Progenitor cell of endocrine pancreas (in vitro differentiated cells): Measurements from ENCODE around the gene OTUB2. TPM values are rescaled to one million over a fixed set of nuclear protein-coding genes. Genes with fewer than 3 reads are reported as not detected.

Experiments
- DNase-seq: peaks from one replicate; pipeline ENCODE4 v3.0.0; 2021; ENCODE audit warnings: low spot score; ENCODE audit not compliant: unreplicated experiment
- H3K27ac Mint-ChIP-seq: 2 replicates; pipeline ENCODE4 v1.8.0; 2021; ENCODE audit warnings: mild to moderate bottlenecking, moderate library complexity, mixed read lengths
- H3K27me3 Mint-ChIP-seq: 2 replicates; pipeline ENCODE4 v1.8.0; 2021; ENCODE audit warnings: mixed read lengths
- H3K36me3 Mint-ChIP-seq: 2 replicates; pipeline ENCODE4 v1.8.0; 2022; ENCODE audit warnings: mixed read lengths; ENCODE audit not compliant: insufficient read depth
- H3K4me1 Mint-ChIP-seq: 2 replicates; pipeline ENCODE4 v1.8.0; 2021; ENCODE audit warnings: low read depth, mixed read lengths
- H3K4me3 Mint-ChIP-seq: 2 replicates; pipeline ENCODE4 v1.8.0; 2021; ENCODE audit warnings: low read depth, mild to moderate bottlenecking, moderate library complexity, mixed read lengths
- H3K9me3 Mint-ChIP-seq: 2 replicates; pipeline ENCODE4 v1.8.0; 2021; ENCODE audit warnings: low read depth, mixed read lengths
- CTCF ChIP-seq: fragments of 200-600 bp; sonication (generic); IDR thresholded peaks from one replicate; pipeline ENCODE4 v1.5.0; 2021; ENCODE audit warnings: antibody characterized with exemption, mild to moderate bottlenecking; ENCODE audit not compliant: unreplicated experiment
- total RNA-seq: library from RNA; stranded (reverse); gene quantifications from 2 replicates; pipeline ENCODE4 v1.2.1, GENCODE V29; 2021

Gene OTUB2
- total RNA-seq, 1 donor from 2014 or later: 7.0 TPM

- Mint-ChIP-seq H3K36me3 (no peaks in the 10 kb centered on the region), H3K4me3 (peak overlapping the region; percentile 69), H3K27ac (peak overlapping the region; percentile 35), H3K27me3 (no peaks in the 10 kb centered on the region), H3K9me3 (no peaks in the 10 kb centered on the region), H3K4me1 (peaks cover 7% of the 10 kb centered on the region)
- DNase-seq: no peak
- TF ChIP-seq CTCF: no peak
Measured at GRCh38 chr14:94027566-94028449, 1.7 kb downstream of the OTUB2 start.

GRCh38 chr14:94028450-94028826, 2.3 kb downstream of the OTUB2 start:
- no peaks in the 10 kb centered on the region for H3K27me3 Mint-ChIP-seq
- H3K4me3 Mint-ChIP-seq: peak overlapping the region; percentile 61
- DNase-seq: no peak
- peaks cover 2% of the 10 kb centered on the region for H3K36me3 Mint-ChIP-seq
- no peaks in the 10 kb centered on the region for H3K9me3 Mint-ChIP-seq
- TF ChIP-seq CTCF: no peak
- H3K27ac Mint-ChIP-seq: peak overlapping the region; percentile 35
- H3K4me1 Mint-ChIP-seq: peaks cover 6% of the 10 kb centered on the region

GRCh38 chr14:94029265-94029664, 3.1 kb downstream of the OTUB2 start:
- no peaks in the 10 kb centered on the region for H3K27me3 Mint-ChIP-seq
- no peak overlapping the region for H3K4me3 Mint-ChIP-seq
- H3K36me3 Mint-ChIP-seq: peaks cover 8% of the 10 kb centered on the region

GRCh38 chr14:94029671-94030203, 3.6 kb downstream of the OTUB2 start:
- Mint-ChIP-seq H3K4me1 (peaks cover 6% of the 10 kb centered on the region), H3K36me3 (peaks cover 8% of the 10 kb centered on the region), H3K4me3 (no peak overlapping the region), H3K27ac (no peak overlapping the region), H3K9me3 (no peaks in the 10 kb centered on the region), H3K27me3 (no peaks in the 10 kb centered on the region)
- no peak for TF ChIP-seq CTCF
- DNase-seq: no peak

More at GRCh38 chr14:94029265-94029664, 3.1 kb downstream of the OTUB2 start:
- H3K4me1 Mint-ChIP-seq: peaks cover 6% of the 10 kb centered on the region
- TF ChIP-seq CTCF: no peak
- no peaks in the 10 kb centered on the region for H3K9me3 Mint-ChIP-seq
- DNase-seq: no peak
- H3K27ac Mint-ChIP-seq: no peak overlapping the region

GRCh38 chr14:94030571-94030970, 4.4 kb downstream of the OTUB2 start:
- no peaks in the 10 kb centered on the region for H3K9me3 Mint-ChIP-seq
- H3K36me3 Mint-ChIP-seq: peaks cover 8% of the 10 kb centered on the region
- H3K4me1 Mint-ChIP-seq: peaks cover 6% of the 10 kb centered on the region
- DNase-seq: no peak
- no peak for TF ChIP-seq CTCF
- no peaks in the 10 kb centered on the region for H3K27me3 Mint-ChIP-seq
- H3K4me3 Mint-ChIP-seq: no peak overlapping the region
- H3K27ac Mint-ChIP-seq: no peak overlapping the region
